HG03060 (cell line): ENCODE measurements around the gene DUSP22.
"Not testable (repeated sequence)": the region's sequence is repeated elsewhere in the genome, so short reads cannot be mapped to it uniquely, and the experiment has no call there.

Source experiments
- ATAC-seq: cut with Tn5 transposase; IDR thresholded peaks from one replicate; pipeline ENCODE4 v1.9.1; 2021; ENCODE audit warnings: low read depth, moderate number of reproducible peaks; ENCODE audit not compliant: unreplicated experiment

Gene DUSP22

GRCh38 chr6:279341-280029 lies 12.8 kb upstream of the DUSP22 start:
- no peak for ATAC-seq

GRCh38 chr6:280775-281468 lies 11.4 kb upstream of the DUSP22 start:
- no peak for ATAC-seq

GRCh38 chr6:281469-282103 lies 10.7 kb upstream of the DUSP22 start:
- no peak for ATAC-seq

- no peak for ATAC-seq
These were observed 10.0 kb upstream of the DUSP22 start for GRCh38 chr6:282177-282866.

- ATAC-seq: no peak
These were observed 9.3 kb upstream of the DUSP22 start for GRCh38 chr6:282867-283416.

- no peak for ATAC-seq
These were observed 7.8 kb upstream of the DUSP22 start for GRCh38 chr6:284486-284885.

GRCh38 chr6:285030-285771 lies 7.1 kb upstream of the DUSP22 start:
- ATAC-seq: no peak

- ATAC-seq: not testable (repeated sequence)
These were observed 6.4 kb upstream of the DUSP22 start for GRCh38 chr6:285902-286301.

- no peak for ATAC-seq
These were observed 5.4 kb upstream of the DUSP22 start for GRCh38 chr6:286681-287488.

- no peak for ATAC-seq
These were observed 4.8 kb upstream of the DUSP22 start for GRCh38 chr6:287489-287860.

- ATAC-seq: no peak
These were observed 3.4 kb upstream of the DUSP22 start for GRCh38 chr6:288866-289265.

GRCh38 chr6:290111-290922 lies 2.0 kb upstream of the DUSP22 start:
- ATAC-seq: no peak

GRCh38 chr6:291204-291696 lies 1.0 kb upstream of the DUSP22 start:
- no peak for ATAC-seq

- peak; percentile 22 for ATAC-seq
These were observed 362 bp downstream of the DUSP22 start for GRCh38 chr6:292506-293192.

GRCh38 chr6:293193-294174 lies 1.2 kb downstream of the DUSP22 start:
- ATAC-seq: no peak

- no peak for ATAC-seq
These were observed 2.6 kb downstream of the DUSP22 start for GRCh38 chr6:294656-295565.
